GM19240 (cell line): Measurements from ENCODE around the gene ZFYVE9.
A peak's percentile ranks its signal among the peaks of the same experiment; 100 is the strongest.

Source experiments
- DNase-seq: peaks from one replicate; pipeline ENCODE4 v3.0.0; 2011; ENCODE audit warnings: low spot score; ENCODE audit not compliant: insufficient read length

Gene ZFYVE9

DNA sequence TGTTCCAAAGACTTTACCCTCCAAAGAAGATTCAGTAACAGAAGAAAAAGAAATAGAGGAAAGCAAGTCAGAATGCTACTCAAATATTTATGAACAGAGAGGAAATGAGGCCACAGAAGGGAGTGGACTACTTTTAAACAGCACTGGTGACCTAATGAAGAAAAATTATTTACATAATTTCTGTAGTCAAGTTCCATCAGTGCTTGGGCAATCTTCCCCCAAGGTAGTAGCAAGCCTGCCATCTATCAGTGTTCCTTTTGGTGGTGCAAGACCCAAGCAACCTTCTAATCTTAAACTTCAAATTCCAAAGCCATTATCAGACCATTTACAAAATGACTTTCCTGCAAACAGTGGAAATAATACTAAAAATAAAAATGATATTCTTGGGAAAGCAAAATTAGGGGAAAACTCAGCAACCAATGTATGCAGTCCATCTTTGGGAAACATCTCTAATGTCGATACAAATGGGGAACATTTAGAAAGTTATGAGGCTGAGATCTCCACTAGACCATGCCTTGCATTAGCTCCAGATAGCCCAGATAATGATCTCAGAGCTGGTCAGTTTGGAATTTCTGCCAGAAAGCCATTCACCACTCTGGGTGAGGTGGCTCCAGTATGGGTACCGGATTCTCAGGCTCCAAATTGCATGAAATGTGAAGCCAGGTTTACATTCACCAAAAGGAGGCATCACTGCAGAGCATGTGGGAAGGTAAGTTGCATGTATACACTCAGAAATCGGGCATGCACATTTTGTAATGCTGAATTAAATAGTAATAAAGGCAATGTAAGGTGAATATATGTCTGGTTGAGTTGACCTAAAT is 97.2 kb downstream of the ZFYVE9 start:
- DNase-seq = no peak

DNA sequence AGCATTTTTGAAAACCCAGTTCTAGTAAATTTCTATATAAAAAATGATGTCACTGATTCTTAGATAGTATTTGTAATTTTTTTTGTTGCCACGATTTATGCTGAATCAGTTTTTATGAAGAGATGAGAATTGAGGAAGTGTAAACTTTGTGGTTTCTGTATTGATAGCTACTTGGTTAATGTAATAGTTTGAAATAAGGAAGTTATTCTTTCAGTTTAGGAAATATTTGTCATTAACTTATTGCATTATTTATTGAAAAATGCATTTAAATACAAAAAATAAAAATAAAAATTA is 97.8 kb downstream of the ZFYVE9 start:
- no peak for DNase-seq

DNA sequence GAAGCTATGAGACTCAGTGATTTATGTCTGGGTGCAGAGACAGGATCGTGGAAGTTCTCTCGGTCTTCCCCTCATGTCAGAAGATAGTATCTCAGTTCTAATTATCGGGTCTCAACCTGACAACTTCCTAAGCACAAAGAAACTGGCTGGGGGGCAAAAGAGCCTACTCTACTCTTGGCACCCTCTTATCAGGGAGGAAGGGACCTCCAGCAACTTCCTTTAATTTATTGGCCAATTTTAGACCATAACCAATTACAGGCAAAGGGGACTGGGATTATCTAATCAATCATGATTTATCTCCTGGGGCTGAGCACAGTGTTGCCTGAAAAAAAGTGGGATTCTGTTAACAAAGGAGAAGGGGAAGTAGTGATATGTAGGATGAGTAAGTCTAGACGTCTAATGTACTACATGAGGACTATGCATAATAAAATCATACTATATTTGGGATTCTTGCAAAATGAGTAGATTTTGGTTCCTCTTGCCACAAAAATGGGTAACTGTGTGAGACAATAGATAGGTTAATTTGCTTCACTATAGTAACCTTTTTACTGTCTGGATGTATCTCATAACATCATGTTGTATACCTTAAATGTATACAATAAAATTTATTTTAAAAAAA is 98.8 kb downstream of the ZFYVE9 start:
- DNase-seq = no peak

DNA sequence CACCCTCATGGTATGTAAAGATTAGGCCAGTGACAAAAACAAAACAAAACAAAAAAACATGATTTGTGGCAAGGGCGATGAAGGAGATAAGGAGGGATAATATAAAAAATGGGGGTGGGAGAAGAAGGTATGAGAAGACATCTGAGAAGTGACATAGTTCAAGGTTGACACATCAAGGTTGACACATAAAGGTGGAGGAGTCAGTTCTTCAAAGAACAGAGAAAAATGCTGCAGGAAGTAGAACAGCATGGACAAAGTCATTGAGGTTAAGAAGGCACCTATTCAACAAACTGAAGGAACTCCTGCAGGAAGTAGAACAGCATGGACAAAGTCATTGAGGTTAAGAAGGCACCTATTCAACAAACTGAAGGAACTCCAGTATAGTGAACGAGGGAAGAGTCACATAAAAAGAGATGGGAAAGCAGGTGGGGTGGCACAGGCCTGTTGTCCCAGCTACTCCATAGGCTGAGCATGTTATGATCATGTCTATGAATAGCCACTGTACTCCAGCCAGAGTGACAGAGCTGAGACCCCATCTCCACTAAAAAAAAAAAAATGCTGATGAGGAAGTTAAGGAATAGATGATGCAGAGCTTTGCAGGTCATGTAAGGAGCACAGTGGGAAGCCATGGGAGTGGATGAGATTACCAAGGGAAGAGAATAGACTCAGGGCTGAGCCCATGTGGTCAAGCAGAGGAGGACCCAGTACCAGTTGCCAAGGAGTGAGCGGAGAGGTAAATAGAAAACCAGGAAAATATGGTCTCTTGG is 101.5 kb downstream of the ZFYVE9 start:
- DNase-seq = no peak

DNA sequence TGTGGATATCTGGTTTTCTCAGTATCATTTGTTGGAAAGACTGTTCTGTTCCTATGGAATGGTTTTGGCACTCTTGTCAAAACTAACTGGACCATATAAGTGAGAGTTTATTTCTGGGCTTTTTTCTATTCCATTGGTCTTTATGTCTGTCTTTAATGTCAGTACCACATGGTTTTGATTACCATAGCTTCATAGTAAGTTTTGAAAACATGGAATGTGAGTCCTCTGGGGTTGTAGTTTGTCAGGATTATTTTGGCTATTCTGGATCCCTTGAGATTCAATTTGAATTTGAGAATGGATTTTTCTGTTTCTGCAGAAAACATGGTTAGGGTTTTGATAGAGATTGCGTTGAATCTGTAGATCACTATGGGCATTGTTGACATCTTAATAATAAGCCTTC is 107.9 kb downstream of the ZFYVE9 start:
- no peak for DNase-seq

DNA sequence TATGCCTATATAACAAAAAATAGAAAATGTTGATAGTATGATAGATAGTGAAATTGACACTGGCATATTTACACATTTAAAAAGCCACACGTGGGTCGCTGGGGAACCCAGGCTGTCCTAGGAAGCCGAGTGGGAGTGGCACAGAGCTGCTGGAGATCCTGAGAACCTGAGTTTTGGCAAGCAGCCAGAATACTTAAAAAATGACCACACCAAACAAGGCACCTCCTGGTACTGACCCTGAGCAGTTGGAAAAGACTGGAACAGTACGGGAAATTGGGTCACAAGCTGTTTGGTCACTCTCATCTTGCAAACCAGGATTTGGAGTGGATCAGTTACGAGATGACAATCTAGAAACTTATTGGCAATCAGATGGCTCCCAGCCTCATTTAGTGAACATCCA is 111.5 kb downstream of the ZFYVE9 start:
- no peak for DNase-seq

DNA sequence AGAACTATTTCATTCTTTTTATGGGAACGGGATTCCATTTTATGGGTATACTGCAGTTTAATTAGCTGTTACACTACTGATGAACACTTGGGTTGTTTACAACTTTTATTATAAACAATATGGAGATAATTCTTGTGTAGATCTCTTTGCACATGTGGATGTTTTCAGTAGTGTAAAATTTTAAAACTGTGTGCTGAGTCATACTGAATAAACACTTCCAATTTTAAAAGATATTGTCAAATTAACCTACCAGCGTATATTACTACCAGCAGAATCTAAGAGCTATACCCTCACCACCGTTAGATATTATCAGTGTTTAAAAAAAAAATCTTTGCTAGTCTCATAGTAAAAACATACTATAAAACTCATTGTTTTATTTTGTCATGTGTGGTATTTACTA is 118.0 kb downstream of the ZFYVE9 start:
- no peak for DNase-seq

DNA sequence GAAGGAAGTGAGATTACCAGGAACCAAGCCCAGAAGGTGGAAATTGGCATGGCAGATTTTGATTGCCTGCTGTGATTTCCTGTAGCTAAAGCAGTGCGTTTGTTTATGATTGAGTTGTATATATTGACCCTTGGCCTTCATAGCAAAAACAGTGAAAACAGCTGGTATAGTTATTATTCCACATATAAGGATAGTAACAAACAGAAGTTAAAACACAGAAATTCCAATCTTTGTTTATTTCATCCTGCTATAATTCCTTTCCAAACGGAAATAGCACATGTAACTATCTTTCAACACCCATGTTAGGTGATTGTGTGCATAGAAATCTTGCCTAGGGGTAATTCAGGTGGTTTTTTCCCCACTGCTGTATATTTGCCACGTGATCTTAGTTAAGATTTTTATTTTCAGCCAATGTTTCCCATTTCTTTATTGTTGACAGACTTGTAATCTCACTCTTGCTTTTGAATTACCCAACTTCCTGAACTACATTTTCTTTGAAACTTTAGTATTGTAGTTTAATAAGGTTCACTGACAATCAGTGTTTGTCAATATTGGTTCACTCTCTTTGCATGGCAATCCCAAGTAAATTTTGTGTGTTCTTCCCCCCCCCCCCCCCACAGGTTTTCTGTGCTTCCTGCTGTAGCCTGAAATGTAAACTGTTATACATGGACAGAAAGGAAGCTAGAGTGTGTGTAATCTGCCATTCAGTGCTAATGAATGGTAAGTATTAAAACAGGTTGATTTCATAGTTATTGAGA is 121.4 kb downstream of the ZFYVE9 start:
- no peak for DNase-seq

DNA sequence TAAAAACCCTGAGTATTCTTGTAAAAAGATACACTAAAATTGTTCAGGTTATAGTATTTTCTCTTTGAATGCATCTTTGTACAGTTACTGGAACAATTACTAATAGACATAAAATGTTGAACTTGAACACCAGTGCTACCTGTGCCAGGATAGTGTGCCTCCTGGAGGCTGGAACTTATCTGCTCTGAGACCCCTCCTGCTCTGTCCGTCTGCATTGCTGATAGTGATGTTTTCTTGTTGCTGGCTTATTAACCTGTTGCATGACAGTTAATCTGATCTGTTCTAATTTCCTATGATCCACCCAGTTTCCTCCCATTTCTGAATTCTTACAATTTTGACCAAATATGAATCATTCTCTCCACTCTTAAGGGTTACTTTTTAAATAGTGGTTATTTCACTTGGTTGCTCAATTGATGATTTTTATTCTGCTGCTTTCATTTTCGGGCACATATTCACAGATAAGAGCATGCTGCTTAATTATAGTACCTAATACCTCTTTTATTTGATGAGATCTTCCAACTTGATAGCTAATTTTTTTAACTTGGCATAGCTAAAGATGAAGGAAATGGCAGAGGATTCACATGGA is 122.7 kb downstream of the ZFYVE9 start:
- no peak for DNase-seq

DNA sequence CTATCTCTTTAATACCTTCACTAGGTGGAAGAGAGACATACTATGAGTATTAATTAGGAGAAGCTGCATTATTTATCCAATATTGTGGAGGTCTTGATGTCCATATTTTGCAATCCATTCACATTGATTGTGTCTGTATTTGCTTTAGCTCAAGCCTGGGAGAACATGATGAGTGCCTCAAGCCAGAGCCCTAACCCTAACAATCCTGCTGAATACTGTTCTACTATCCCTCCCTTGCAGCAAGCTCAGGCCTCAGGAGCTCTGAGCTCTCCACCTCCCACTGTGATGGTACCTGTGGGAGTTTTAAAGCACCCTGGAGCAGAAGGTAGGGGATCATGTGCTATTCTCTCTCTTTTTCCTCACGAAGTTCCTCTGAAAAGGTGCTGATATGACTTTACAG is 124.6 kb downstream of the ZFYVE9 start:
- DNase-seq = no peak

DNA sequence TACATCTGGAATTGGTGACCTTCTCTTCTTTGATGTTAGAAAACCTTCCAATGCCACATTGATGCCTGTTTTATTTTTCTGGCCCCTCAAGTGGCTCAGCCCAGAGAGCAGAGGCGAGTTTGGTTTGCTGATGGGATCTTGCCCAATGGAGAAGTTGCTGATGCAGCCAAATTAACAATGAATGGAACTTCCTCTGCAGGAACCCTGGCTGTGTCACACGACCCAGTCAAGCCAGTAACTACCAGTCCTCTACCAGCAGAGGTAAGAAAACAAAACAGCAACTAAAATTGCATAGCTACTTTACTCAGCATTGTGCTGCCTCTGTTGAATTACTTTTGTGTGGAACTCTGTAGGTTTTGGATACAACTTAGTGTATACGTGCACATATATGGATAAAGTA is 126.5 kb downstream of the ZFYVE9 start:
- DNase-seq = no peak

DNA sequence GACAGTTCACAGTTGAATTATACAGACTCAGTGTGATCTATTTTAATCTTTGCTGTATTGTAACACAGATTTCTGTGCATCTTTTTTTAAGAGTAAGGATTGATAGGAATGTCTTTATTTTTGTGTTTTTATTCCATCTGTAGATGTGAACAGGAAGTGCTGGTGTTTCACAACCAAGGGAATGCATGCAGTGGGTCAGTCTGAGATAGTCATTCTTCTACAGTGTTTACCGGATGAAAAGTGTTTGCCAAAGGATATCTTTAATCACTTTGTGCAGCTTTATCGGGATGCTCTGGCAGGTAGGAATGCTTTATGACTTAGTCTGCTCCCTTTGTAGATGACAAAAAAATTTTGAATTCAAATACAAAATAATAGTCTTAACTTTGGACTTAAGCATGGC is 139.6 kb downstream of the ZFYVE9 start:
- no peak for DNase-seq

DNA sequence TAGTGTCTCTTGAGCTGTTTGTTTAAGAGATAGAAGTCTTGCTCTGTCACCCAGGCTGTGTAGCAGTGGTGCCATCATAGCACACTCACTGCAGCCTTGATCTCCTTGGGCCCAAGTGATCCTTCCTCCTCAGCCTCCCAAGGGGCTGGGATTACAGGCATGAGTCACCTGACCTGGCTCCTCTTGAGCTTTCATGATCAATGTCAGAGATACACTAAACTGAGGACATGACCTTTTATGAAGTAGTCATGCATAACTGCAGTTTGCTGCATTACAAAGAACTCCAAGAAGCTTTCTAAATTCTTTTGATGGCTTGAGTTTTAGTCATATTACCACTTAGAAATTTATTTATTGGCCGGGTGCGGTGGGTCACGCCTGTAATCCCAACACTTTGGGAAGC is 146.4 kb downstream of the ZFYVE9 start:
- no peak for DNase-seq

DNA sequence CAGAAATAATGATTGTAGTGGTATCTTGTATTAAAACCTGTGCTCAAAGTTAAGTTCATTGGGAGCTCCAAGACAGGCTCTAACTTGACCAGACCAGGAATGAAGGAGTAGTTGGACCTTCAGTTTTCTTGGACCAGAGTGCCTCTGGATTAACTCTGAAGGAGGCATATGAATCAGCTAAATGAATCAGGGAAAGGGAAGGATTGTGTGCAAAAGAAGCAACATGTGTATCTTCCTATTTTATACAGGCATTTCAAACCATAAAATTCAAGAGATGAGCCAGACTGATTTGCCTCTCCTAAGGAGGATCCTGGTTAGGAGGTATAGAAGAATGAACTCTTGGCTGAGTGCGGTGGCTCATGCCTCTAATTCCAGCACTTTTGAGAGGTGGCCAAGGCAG is 152.7 kb downstream of the ZFYVE9 start:
- DNase-seq = no peak

DNA sequence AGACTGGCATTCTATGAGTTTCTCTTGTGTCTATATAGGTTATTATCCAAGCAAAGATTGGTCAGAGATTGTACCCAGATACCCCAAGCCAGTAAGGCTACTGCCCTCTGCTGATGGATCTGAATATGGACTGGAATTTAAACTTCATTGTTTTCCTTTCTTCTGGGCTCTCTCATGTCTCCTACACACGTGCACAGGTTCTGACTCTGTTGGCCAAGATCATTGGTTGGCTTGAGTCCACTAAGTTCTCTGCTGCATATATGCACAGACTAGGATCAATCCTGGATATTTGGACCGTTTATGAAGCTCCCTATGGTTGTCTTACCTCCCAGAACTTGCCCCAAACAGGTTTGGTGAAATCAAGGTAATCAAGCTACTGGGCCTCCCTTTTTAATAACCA is 154.5 kb downstream of the ZFYVE9 start:
- peak; percentile 30 for DNase-seq

DNA sequence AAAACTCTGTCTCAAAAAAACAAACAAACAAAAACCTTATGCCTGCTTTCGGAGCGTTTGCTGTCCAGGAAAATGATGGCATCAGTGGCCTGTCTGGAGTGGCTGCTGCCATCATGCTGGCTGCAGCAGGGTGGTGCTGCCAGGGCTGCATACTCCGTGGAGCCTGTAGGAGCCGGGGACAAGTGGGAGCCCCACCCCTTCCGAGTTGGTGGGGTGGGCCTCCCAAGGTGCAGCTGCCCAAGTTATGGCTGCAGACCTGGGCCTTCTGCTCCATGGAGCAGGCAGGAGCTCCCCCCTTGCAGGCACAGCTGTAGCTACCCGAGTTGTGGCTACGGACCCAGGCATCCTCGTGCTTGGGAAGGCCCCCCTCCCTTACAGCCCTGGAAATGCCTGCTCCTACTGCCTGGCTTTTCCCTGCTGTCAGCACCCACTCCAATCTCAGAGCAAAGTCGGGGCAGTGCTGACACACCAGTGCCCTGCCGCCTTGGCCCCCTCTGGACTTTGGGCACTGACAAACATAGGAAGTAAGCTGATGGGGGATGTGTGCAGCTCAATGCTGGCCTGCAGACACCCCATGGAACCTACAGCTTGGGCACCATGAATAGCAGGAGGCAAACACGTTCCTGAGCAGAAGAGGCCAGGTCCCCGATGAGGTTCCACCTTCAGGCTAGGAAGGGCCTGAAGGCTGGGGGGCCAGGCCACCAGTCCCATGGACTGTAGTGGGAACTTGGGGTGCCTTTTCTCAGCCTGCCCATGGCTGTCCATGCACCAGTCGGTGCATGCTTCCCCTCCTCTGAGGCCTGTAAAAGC is 163.7 kb downstream of the ZFYVE9 start:
- no peak for DNase-seq

DNA sequence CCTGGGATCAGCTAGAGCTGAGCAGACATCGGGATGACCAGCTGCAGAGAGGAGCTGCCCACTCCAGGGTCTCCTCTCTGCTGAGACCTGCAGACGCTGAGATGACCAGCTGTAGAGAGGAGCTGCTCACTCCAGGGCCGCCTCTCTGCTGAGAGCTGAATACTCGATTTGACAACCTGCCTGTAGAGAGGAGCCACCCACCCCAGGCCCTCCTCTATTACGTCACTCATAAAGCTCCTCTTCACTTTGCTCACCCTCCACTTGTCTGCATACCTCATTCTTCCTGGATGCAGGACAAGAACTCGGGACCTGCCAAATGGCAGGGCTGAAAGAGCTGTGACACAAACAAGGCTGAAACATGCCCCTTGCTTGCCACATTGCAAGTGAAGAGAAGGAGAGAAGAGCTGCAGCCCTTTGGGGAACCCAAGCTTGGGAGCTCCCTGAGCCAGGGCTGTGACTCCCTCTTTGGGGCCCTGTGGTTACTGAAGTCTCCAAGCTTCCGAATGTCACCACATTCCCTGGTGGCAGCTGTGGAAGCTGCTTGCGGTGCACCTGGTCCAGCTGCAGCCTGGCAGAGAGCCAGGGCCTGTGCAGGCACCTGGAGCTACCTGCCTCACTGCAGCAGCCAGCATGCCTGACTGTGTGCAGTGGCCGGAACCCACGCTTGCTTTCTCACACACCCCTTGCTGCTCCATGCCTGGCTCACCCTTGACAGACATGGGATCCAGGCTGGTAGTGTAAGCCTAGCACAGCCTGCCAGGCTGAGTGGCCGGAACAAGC is 164.5 kb downstream of the ZFYVE9 start:
- DNase-seq = no peak

DNA sequence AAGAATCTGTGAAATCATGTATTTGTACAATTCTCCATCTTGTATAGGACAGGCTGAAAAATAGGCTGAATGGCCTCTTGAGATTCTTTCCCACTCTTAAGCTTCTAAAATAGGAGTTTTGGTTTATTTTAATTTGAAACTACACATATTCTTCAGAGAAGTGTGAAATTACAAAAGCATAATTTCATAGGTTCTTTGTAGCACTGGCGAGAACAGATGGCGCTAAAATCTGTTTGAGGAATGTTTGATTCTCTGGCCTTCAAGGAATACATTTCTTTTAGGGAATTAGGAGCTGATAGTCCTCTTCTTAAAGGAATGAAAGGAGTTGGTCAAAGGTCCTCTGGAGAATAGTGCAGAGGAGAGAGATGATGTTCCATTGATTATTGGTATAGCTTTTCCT is 179.2 kb downstream of the ZFYVE9 start:
- no peak for DNase-seq

DNA sequence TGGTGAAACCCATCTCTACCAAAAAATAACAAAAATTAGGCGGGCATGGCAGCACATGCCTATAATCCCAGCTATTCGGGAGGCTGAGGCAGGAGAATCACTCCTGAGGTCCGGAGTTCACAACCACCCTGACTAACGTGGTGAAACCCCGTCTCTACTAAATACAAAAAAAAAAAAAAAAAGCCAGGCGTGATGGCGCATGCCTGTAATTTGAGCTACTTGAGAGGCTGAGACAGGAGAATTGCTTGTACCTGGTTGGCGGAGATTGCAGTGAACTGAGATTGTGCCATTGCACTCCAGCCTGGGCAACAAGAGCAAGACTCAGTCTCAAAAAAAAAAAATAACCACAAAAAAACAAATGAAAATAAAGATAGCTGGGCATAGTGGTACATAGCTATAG is 181.8 kb downstream of the ZFYVE9 start:
- DNase-seq = no peak

DNA sequence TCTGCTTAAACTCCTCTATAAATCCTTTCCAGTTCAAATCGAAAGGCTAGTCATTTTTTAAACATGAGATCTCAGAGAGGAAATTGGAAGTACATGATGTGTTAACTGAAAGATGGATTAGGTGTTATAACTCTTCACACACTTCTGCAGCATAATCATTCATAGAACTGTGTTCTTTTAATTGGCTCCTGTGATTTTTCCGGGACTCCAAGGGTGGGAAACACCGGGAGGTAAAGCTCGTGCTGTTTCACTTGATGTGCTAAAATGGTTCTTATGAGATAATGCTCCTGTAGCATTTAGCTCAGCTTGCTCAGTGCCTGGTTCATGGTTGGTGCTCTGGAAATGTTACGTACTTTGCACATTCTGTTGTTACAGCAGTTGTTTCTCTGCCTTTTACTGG is 183.9 kb downstream of the ZFYVE9 start:
- DNase-seq = no peak
